ENCODE data around the gene GAD1.

DNA sequence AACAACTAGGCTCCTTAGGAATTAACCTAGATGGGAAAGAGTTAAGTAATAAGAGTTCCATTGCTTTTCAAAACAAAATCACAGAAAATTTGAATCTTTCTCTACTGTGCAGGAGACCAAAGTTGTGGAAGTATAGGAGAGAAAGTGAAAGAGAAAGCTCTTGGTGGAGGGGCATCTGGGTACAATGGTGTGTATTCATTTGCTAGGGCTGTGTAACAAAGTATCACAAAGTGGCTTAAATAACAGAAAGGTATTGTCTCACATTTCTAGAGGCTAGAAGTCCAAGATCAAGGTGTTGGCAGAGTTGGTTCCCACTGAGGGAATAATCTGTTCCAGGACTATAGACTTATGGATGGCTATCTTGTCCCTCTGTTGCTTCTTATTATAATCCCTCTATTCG, 61.8 kb downstream of the GAD1 start:
- TF ChIP-seq CBX5 (IDR thresholded peaks at IDR 0.05; ENCODE audit: low read depth, low read length) = no peak
- no peak for TF ChIP-seq EGR1 (IDR thresholded peaks at IDR 0.05; ENCODE audit: borderline replicate concordance, low read depth, low read length)
- TF ChIP-seq, protein P1, sequence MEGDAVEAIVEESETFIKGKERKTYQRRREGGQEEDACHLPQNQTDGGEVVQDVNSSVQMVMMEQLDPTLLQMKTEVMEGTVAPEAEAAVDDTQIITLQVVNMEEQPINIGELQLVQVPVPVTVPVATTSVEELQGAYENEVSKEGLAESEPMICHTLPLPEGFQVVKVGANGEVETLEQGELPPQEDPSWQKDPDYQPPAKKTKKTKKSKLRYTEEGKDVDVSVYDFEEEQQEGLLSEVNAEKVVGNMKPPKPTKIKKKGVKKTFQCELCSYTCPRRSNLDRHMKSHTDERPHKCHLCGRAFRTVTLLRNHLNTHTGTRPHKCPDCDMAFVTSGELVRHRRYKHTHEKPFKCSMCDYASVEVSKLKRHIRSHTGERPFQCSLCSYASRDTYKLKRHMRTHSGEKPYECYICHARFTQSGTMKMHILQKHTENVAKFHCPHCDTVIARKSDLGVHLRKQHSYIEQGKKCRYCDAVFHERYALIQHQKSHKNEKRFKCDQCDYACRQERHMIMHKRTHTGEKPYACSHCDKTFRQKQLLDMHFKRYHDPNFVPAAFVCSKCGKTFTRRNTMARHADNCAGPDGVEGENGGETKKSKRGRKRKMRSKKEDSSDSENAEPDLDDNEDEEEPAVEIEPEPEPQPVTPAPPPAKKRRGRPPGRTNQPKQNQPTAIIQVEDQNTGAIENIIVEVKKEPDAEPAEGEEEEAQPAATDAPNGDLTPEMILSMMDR (IDR thresholded peaks at IDR 0.05; ENCODE audit: control extremely low read depth in 1 of 3, insufficient read depth in 1 of 3, low read depth in 1 of 3, low read length in 3 of 3) = no peak
- TF ChIP-seq POLR2A (IDR thresholded peaks at IDR 0.05; ENCODE audit: control extremely low read depth in 1 of 2, low read depth in 2 of 2, low read length in 2 of 2) = no peak
- no peak for TF ChIP-seq SP1 (IDR thresholded peaks at IDR 0.05; ENCODE audit: low read depth, low read length)
- no peak for TF ChIP-seq BRCA1 (IDR thresholded peaks at IDR 0.05; ENCODE audit: low read depth, low read length)
- TF ChIP-seq CTBP2 (IDR thresholded peaks at IDR 0.05; ENCODE audit: borderline replicate concordance, insufficient read depth, insufficient read length, low read length) = no peak
- TF ChIP-seq POLR2AphosphoS5 (IDR thresholded peaks at IDR 0.05; ENCODE audit: low read depth, low read length) = no peak
- no peak for TF ChIP-seq TAF1 (IDR thresholded peaks at IDR 0.05; ENCODE audit: low read depth, low read length)
- no peak for TF ChIP-seq TCF12 (IDR thresholded peaks at IDR 0.05; ENCODE audit: low read depth, low read length)
- no peak for TF ChIP-seq ASH2L (IDR thresholded peaks at IDR 0.05; ENCODE audit: low read length)
- TF ChIP-seq RAD21 (IDR thresholded peaks at IDR 0.05 in 1 of 2, conservative IDR thresholded peaks at IDR 0.05 in 1 of 2; ENCODE audit: low read depth in 2 of 2, low read length in 2 of 2) = no peak
